Astrocyte (in vitro differentiated cells and primary cell): ENCODE results near the gene ABCA10. TPM values are rescaled to one million over a fixed set of nuclear protein-coding genes. Genes with fewer than 3 reads are reported as not detected.
A peak's percentile ranks its signal among the peaks of the same experiment; 100 is the strongest.

ENCODE experiments used
- DNase-seq: peaks from one replicate; pipeline ENCODE4 v3.0.0-alpha.2; 2010; ENCODE audit warnings: low read depth
- FAIRE-seq: peaks from 2 replicates; lab custom pipeline; 2011; peaks lifted over from hg19 to GRCh38; lab: Jason Lieb, UNC
- H2AFZ ChIP-seq: 2 replicates; pipeline ENCODE4 v1.6.0; 2012; ENCODE audit warnings: low read depth, low read length, inconsistent platforms
- H3K27ac ChIP-seq: 2 replicates; pipeline ENCODE4 v1.5.1; 2011; ENCODE audit warnings: low read depth, low read length, inconsistent platforms
- H3K27me3 ChIP-seq: 2 replicates; pipeline ENCODE4 v1.6.0; 2011; ENCODE audit warnings: low read length, inconsistent platforms; ENCODE audit not compliant: insufficient read depth
- H3K36me3 ChIP-seq: 2 replicates; pipeline ENCODE4 v1.5.1; 2011; ENCODE audit warnings: low read length, inconsistent platforms; ENCODE audit not compliant: insufficient read depth
- H3K4me1 ChIP-seq: 2 replicates; pipeline ENCODE4 v1.5.1; 2011; ENCODE audit warnings: low read length, inconsistent platforms; ENCODE audit not compliant: insufficient read depth
- H3K4me2 ChIP-seq: 2 replicates; pipeline ENCODE4 v1.6.0; 2012; ENCODE audit warnings: low read length, inconsistent platforms
- H3K4me3 ChIP-seq: 2 replicates; pipeline ENCODE4 v1.5.1; 2011; ENCODE audit warnings: low read depth, mild to moderate bottlenecking, low read length, inconsistent platforms; ENCODE audit not compliant: insufficient read depth
- H3K79me2 ChIP-seq: 2 replicates; pipeline ENCODE4 v1.6.0; 2012; ENCODE audit warnings: mild to moderate bottlenecking, low read length, inconsistent platforms; ENCODE audit not compliant: insufficient read depth
- H3K9ac ChIP-seq: 2 replicates; pipeline ENCODE4 v1.6.0; 2012; ENCODE audit warnings: mild to moderate bottlenecking, low read length, inconsistent platforms
- H3K9me3 ChIP-seq: 2 replicates; pipeline ENCODE4 v1.5.1; 2012; ENCODE audit warnings: low read depth, mild to moderate bottlenecking, low read length, inconsistent platforms; ENCODE audit not compliant: insufficient read depth
- H4K20me1 ChIP-seq: 2 replicates; pipeline ENCODE4 v1.6.0; 2012; ENCODE audit warnings: low read length, inconsistent platforms; ENCODE audit not compliant: insufficient read depth
- H3K27ac Mint-ChIP-seq: one replicate; pipeline ENCODE4 v1.8.0; 2021; ENCODE audit warnings: mild to moderate bottlenecking, mixed read lengths; ENCODE audit not compliant: unreplicated experiment
- H3K27me3 Mint-ChIP-seq: one replicate; pipeline ENCODE4 v1.8.0; 2021; ENCODE audit warnings: low read depth, mixed read lengths; ENCODE audit not compliant: unreplicated experiment
- H3K36me3 Mint-ChIP-seq: one replicate; pipeline ENCODE4 v1.8.0; 2021; ENCODE audit warnings: low read depth, mixed read lengths; ENCODE audit not compliant: unreplicated experiment
- H3K4me1 Mint-ChIP-seq: one replicate; pipeline ENCODE4 v1.8.0; 2021; ENCODE audit warnings: low read depth, mixed read lengths; ENCODE audit not compliant: unreplicated experiment
- H3K4me3 Mint-ChIP-seq: one replicate; pipeline ENCODE4 v1.8.0; 2021; ENCODE audit warnings: mild to moderate bottlenecking, moderate library complexity, mixed read lengths; ENCODE audit not compliant: unreplicated experiment
- H3K9me3 Mint-ChIP-seq: one replicate; pipeline ENCODE4 v1.8.0; 2021; ENCODE audit warnings: mild to moderate bottlenecking, mixed read lengths; ENCODE audit not compliant: unreplicated experiment
- EZH2 ChIP-seq: IDR thresholded peaks from 2 replicates; pipeline ENCODE4 v1.6.1; 2012; ENCODE audit warnings: mild to moderate bottlenecking, low read length, inconsistent platforms; ENCODE audit not compliant: insufficient read depth
- total RNA-seq: library from RNA; stranded (reverse); gene quantifications from 2 replicates; pipeline ENCODE4 v1.2.1, GENCODE V29; 2021
- TF ChIP-seq, protein P1 (sequence below): IDR thresholded peaks from 2 replicates; pipeline ENCODE4 v1.5.1; 2011; ENCODE audit warnings: low read depth, mild to moderate bottlenecking, inconsistent platforms, low read length, moderate library complexity; ENCODE audit not compliant: insufficient read depth

The ABCA10 gene
- total RNA-seq, 1 donor from 2014 or later = 0.20 TPM

DNA sequence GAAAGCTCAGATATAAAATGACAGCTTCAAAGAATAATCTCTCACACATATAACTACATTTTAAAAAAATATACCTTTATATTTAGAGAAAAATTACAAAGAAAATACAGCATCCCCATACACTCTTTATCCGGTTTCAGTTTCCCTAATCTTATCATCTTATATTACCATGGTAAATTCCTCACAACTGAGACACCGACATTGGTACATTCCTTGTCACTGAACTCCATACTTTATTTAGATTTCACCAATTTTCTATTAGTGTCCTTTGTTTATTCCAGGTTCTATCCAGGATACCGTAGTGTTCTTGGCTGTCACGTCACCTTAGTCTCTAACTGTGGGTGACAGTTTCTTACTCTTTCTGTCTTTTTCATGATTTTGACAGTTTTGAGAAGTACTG, 22.0 kb upstream of the ABCA10 start:
- no peaks in the 10 kb centered on the region for H3K79me2 ChIP-seq
- TF ChIP-seq, protein P1, sequence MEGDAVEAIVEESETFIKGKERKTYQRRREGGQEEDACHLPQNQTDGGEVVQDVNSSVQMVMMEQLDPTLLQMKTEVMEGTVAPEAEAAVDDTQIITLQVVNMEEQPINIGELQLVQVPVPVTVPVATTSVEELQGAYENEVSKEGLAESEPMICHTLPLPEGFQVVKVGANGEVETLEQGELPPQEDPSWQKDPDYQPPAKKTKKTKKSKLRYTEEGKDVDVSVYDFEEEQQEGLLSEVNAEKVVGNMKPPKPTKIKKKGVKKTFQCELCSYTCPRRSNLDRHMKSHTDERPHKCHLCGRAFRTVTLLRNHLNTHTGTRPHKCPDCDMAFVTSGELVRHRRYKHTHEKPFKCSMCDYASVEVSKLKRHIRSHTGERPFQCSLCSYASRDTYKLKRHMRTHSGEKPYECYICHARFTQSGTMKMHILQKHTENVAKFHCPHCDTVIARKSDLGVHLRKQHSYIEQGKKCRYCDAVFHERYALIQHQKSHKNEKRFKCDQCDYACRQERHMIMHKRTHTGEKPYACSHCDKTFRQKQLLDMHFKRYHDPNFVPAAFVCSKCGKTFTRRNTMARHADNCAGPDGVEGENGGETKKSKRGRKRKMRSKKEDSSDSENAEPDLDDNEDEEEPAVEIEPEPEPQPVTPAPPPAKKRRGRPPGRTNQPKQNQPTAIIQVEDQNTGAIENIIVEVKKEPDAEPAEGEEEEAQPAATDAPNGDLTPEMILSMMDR = no peak
- TF ChIP-seq EZH2 = no peak
- no peaks in the 10 kb centered on the region for H3K36me3 ChIP-seq
- Mint-ChIP-seq H3K27me3 (no peaks in the 10 kb centered on the region), H3K36me3 (no peaks in the 10 kb centered on the region), H3K4me3 (no peak overlapping the region), H3K4me1 (no peaks in the 10 kb centered on the region), H3K9me3 (no peaks in the 10 kb centered on the region), H3K27ac (no peak overlapping the region)
- no peaks in the 10 kb centered on the region for H3K9me3 ChIP-seq
- peak overlapping the region; percentile 34 for H3K4me2 ChIP-seq
- H2AFZ ChIP-seq = no peak overlapping the region
- peak overlapping the region; percentile 4 for H3K9ac ChIP-seq
- H3K27ac ChIP-seq = no peak overlapping the region
- H4K20me1 ChIP-seq = no peaks in the 10 kb centered on the region
- no peak for FAIRE-seq
- peaks cover 4% of the 10 kb centered on the region for H3K4me1 ChIP-seq
- no peak overlapping the region for H3K4me3 ChIP-seq
- DNase-seq = peak; percentile 20
- H3K27me3 ChIP-seq = no peaks in the 10 kb centered on the region

DNA sequence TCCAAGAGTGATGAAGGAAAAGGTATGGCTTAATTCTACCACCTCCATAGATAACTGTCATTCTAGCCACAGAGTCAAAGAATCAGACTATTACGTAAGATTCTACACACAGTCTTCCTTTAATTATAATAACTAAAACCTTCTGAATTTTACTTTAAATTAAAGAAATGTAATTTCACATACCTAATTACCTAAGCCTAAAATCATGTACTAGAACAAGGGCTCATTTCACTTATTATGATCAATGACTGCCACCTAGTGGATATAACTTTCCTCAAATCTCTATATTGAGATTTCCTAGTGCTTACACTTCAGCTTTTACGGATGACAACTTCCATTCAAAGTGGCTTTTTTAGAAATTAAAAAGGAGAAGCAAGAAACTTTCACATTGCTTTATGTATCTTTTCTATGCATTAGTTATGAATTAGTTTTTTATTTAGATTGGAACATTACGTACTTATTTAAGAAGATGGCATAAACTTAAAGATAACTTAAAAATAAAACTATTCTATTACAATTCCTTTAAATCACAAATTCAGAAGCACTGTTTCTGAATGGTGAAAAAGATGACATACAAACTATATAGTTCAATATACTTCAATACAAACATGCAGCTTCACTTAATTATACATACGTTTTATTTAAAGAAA, 18.2 kb upstream of the ABCA10 start:
- Histone ChIP-seq H3K27me3 (no peaks in the 10 kb centered on the region), H3K27ac (no peak overlapping the region), H2AFZ (no peak overlapping the region), H3K9me3 (no peaks in the 10 kb centered on the region), H3K4me3 (no peak overlapping the region), H3K36me3 (no peaks in the 10 kb centered on the region), H4K20me1 (no peaks in the 10 kb centered on the region), H3K4me2 (no peak overlapping the region), H3K79me2 (no peaks in the 10 kb centered on the region), H3K9ac (no peak overlapping the region), H3K4me1 (peaks cover 4% of the 10 kb centered on the region)
- no peaks in the 10 kb centered on the region for H3K9me3 Mint-ChIP-seq
- no peaks in the 10 kb centered on the region for H3K4me1 Mint-ChIP-seq
- no peak for FAIRE-seq
- H3K27me3 Mint-ChIP-seq = no peaks in the 10 kb centered on the region
- H3K4me3 Mint-ChIP-seq = no peak overlapping the region
- no peaks in the 10 kb centered on the region for H3K36me3 Mint-ChIP-seq
- H3K27ac Mint-ChIP-seq = no peak overlapping the region
- DNase-seq = peak; percentile 11
- TF ChIP-seq, protein P1 = peak; percentile 55
- no peak for TF ChIP-seq EZH2

DNA sequence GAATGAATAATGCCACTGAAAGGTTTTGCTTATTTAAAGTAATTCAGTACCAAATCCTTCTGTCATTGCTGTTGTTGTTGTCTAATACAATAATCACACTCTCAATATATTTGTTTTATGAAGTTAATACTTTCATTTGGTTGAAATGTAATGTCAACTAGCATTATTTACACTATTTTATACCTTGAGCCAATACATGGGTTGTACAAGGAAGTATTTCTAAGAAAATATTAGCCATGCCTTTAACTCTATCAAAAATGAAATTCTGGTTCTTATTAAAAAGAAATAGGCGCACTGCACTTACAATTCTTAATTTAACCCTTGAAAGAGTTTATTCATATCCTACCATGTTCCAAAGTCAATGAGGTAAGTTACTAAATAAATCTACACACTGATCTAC, 17.6 kb upstream of the ABCA10 start:
- no peak overlapping the region for H3K4me3 Mint-ChIP-seq
- DNase-seq (no peak), FAIRE-seq (no peak)
- Histone ChIP-seq H4K20me1 (no peaks in the 10 kb centered on the region), H3K27ac (no peak overlapping the region), H3K4me2 (no peak overlapping the region), H3K9me3 (no peaks in the 10 kb centered on the region), H3K9ac (no peak overlapping the region), H3K36me3 (no peaks in the 10 kb centered on the region), H2AFZ (no peak overlapping the region), H3K79me2 (no peaks in the 10 kb centered on the region), H3K4me3 (no peak overlapping the region), H3K4me1 (peaks cover 4% of the 10 kb centered on the region), H3K27me3 (no peaks in the 10 kb centered on the region)
- TF ChIP-seq, protein P1 = no peak
- no peak for TF ChIP-seq EZH2
- H3K27me3 Mint-ChIP-seq = no peaks in the 10 kb centered on the region
- H3K4me1 Mint-ChIP-seq = no peaks in the 10 kb centered on the region
- H3K9me3 Mint-ChIP-seq = no peaks in the 10 kb centered on the region
- H3K27ac Mint-ChIP-seq = no peak overlapping the region
- no peaks in the 10 kb centered on the region for H3K36me3 Mint-ChIP-seq
